Measurements from ENCODE around the gene PEAR1.
"Not testable (repeated sequence)": the region's sequence is repeated elsewhere in the genome, so short reads cannot be mapped to it uniquely, and the experiment has no call there.

PEAR1 gene

GRCh38 chr1:156911577-156912298 is 18.2 kb downstream of the PEAR1 start:
- peak; percentile 38 for DNase-seq
- in situ Hi-C loops (cut with MboI; ENCODE audit: low pct_unique_long_range_greater_than_20kb, low sequenced_read_pairs) = no loop called here

DNA sequence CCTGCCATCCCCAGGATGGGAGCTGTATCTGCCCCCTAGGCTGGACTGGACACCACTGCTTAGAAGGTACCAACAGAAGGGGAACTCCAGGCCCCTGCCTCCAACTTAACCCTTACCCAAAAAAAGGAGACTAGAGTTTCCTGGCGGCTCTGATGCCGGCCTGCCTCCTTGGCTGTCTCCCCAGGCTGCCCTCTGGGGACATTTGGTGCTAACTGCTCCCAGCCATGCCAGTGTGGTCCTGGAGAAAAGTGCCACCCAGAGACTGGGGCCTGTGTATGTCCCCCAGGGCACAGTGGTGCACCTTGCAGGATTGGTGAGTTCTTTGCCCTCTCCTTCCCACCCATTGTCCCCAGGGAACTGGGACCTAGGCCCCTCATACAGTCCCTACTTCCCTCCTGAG is 18.8 kb downstream of the PEAR1 start:
- in situ Hi-C loops (cut with MboI; ENCODE audit: low pct_unique_long_range_greater_than_20kb, low sequenced_read_pairs) = no loop called here
- DNase-seq = no peak

GRCh38 chr1:156912861-156913808 is 19.6 kb downstream of the PEAR1 start:
- peak; percentile 39 for DNase-seq
- in situ Hi-C loops (cut with MboI; ENCODE audit: low pct_unique_long_range_greater_than_20kb, low sequenced_read_pairs) = no loop called here

DNA sequence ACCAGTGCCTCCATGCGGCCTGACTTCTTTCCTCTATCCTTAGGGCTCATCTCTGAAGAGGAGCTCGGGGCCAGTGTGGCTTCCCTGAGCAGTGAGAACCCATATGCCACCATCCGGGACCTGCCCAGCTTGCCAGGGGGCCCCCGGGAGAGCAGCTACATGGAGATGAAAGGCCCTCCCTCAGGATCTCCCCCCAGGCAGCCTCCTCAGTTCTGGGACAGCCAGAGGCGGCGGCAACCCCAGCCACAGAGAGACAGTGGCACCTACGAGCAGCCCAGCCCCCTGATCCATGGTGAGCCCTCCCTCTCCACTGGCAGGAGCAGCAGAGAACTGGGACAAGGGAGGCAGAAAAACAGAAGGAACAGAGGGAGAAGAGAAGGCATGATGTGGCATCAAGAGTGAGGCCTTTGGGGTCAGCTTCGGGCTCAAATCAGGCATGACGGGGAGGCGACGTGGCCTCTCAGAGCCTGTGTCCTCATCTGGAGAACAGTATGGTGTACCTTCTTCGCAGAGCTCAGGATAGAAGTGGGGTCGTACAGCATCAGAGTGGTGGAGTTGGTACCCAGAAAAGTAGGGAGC is 20.4 kb downstream of the PEAR1 start:
- no peak for DNase-seq
- in situ Hi-C loops (cut with MboI; ENCODE audit: low pct_unique_long_range_greater_than_20kb, low sequenced_read_pairs) = no loop called here

GRCh38 chr1:156914440-156914856 is 20.9 kb downstream of the PEAR1 start:
- in situ Hi-C loops (cut with MboI; ENCODE audit: low pct_unique_long_range_greater_than_20kb, low sequenced_read_pairs) = no loop called here
- DNase-seq = no peak

DNA sequence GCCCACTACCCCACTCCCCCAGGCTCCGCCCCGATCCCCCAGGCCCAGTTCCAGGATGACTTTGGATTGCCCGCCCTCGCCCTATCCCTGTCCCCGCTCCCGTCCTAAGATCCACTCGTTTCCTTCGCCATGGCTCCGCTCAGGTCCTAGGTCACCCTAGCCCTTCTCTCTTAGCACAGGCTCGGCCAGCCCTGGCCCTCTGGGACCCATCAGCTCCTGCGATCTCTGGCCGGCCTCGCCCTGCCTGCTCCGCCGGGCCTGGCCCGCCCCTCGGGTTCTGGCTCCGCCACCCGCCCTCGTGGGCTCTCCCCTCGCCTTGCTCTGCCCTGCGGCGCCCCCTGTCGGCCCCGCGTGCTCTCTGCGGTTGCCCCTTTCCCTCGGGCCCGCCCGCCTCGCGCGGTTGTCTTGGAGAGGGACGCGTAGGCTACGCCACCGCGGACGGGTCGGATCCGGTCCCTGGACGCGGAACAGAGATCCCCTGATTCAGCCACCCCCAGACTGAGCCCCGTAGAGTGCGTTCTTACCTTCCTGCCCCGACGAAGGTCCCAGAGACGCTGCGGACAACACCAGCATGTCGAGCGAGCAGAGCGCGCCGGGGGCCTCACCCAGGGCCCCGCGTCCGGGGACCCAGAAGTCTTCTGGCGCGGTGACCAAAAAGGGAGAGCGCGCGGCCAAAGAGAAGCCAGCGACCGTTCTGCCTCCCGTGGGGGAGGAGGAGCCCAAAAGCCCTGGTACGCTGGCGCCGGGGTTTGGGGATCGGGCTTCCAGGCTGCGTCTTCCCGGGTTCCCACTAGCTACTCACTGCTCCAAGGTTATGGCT is 26.9 kb downstream of the PEAR1 start, which contains the start of gene LRRC71:
LRRC71 (plus strand) TSS at position 400 of the 820 bp plus-strand sequence; CDS start at position 572, 172 bp downstream.
- DNase-seq = peak; percentile 79
- in situ Hi-C loops (cut with MboI; ENCODE audit: low pct_unique_long_range_greater_than_20kb, low sequenced_read_pairs) = no loop called here

GRCh38 chr1:156921053-156921529 is 27.6 kb downstream of the PEAR1 start:
- in situ Hi-C loops (cut with MboI; ENCODE audit: low pct_unique_long_range_greater_than_20kb, low sequenced_read_pairs) = no loop called here
- DNase-seq = no peak

GRCh38 chr1:156922986-156923669 is 29.6 kb downstream of the PEAR1 start:
- in situ Hi-C loops (cut with MboI; ENCODE audit: low pct_unique_long_range_greater_than_20kb, low sequenced_read_pairs) = no loop called here
- no peak for DNase-seq

DNA sequence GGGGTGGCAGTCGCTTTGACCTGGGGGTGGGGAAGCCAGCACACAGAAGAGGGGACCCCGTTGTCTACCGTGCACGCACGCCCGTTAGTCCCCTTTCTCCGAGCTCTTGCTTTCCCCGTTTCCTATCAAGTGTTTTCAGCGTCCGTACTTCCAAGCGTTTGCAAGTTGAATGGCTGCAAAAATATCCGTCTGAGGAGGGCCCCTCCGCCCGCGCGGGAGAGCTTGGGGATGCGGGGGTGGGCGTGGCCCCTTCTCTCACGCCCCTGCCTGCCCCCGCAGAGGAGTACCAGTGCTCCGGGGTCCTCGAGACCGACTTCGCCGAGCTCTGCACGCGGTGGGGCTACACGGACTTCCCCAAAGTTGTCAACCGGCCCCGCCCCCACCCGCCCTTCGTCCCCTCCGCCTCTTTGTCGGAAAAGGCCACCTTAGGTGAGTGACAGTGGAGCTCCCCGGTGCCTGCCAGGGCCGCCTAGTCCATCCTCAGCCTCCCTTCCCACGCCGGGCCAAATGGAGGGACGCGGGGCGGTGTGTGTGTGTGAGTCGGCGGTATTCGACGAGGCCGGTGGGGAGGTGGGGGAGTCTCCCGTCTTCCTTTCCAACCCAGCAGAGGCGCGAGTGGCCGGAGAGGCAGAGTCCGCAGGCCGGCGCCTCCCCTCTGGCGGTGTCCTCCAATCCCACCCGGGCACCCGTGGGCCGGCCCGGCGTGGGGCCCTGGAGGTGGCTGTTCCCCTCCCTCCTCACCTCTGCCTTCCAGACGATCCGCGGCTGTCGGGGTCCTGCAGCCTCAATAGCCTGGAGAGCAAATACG is 30.4 kb downstream of the PEAR1 start:
- in situ Hi-C loops (cut with MboI; ENCODE audit: low pct_unique_long_range_greater_than_20kb, low sequenced_read_pairs) = no loop called here
- DNase-seq = peak; percentile 25

DNA sequence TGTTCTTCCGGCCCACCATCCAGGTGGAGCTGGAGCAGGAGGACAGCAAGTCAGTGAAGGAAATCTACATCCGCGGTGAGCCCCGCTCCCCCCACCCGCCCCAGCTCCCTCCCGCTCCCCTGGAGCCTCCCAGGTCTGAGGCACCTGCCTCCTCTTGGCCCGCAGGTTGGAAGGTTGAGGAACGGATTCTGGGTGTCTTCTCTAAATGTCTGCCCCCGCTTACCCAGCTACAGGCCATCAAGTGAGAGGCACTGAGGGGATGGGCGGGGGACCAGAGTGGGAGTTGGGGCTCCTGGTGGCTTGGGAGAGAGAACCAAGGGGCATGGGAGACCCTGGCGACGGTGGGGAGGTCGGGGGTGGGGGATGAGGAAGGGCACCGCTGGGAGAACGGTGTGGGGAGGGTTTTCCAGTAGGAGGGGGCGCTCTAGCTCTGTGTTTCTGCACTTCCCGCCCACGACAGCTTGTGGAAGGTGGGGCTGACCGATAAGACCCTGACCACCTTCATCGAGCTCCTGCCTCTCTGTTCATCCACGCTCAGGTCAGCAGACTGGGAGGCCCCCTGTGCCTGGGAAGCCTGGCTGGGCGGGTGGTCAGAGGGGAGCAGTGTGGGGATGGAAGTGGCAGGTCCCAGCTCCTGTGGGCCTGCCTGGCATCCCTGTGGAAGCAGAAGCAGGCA is 31.1 kb downstream of the PEAR1 start:
- DNase-seq = no peak
- in situ Hi-C loops (cut with MboI; ENCODE audit: low pct_unique_long_range_greater_than_20kb, low sequenced_read_pairs) = no loop called here

DNA sequence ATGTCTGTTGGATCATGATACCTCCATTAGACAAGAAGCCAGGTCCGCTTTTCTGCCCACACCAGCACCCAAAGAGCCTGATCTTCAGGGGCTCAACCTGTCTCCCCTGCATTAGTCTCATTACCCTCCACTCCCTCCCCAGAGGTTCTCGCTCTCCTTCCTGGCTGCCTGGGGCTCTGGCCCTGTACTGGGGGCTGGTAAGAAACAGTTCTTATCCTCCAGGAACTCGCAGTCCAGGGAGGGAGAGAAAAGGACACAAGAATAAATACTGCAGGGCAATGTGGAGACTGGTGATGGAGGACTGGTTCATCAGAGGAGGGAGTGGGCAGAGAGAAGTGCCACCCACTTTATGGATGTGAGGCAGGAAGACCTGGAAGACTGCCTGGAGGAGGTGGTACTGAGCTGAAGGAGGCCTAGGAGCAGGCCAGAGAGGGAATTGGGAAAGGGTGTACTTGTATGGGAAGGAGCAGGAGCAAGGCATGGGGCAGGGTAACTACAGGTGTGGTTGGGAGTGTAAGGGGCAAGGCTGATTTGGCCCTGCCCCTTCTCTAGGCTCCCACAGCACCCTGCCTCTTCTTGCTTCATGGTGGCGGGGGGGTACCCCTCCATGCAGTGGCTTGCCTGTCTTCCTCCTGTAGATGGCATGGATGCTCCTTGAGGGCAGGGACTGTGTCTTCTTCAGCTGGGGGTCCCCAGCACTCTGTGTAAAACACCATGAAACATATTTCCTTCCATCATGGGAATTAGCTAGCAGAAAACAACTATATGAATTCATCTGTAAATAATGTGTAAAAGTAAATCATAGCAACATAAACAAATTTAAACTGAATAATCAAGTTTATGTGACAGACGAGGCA is 31.9 kb downstream of the PEAR1 start:
- no peak for DNase-seq
- in situ Hi-C loops (cut with MboI; ENCODE audit: low pct_unique_long_range_greater_than_20kb, low sequenced_read_pairs) = no loop called here

GRCh38 chr1:156926175-156926574 is 32.7 kb downstream of the PEAR1 start:
- DNase-seq = peak; percentile 93
- in situ Hi-C loops (cut with MboI; ENCODE audit: low pct_unique_long_range_greater_than_20kb, low sequenced_read_pairs) = no loop called here

DNA sequence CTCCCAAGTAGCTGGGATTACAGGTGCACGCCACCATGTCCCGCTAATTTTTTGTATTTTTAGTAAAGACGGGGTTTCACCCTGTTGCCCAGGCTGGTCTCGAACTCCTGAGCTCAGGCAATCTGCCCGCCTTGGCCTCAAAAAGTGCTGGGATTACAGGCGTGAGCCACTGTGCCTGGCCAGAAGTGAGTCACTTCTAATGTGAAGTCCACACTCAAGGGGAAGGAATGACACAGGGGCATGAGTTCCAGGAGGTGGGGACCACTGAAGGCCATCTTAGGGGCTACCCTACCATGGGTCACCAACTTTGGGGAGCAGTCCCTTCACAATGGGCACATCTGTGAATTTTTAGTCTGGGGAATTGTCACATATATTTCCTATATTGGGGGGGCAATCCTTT is 33.2 kb downstream of the PEAR1 start:
- in situ Hi-C loops (cut with MboI; ENCODE audit: low pct_unique_long_range_greater_than_20kb, low sequenced_read_pairs); DNase-seq: not testable (repeated sequence)

GRCh38 chr1:156927215-156928042 is 33.9 kb downstream of the PEAR1 start:
- peak; percentile 77 for DNase-seq
- in situ Hi-C loops (cut with MboI; ENCODE audit: low pct_unique_long_range_greater_than_20kb, low sequenced_read_pairs) = no loop called here

DNA sequence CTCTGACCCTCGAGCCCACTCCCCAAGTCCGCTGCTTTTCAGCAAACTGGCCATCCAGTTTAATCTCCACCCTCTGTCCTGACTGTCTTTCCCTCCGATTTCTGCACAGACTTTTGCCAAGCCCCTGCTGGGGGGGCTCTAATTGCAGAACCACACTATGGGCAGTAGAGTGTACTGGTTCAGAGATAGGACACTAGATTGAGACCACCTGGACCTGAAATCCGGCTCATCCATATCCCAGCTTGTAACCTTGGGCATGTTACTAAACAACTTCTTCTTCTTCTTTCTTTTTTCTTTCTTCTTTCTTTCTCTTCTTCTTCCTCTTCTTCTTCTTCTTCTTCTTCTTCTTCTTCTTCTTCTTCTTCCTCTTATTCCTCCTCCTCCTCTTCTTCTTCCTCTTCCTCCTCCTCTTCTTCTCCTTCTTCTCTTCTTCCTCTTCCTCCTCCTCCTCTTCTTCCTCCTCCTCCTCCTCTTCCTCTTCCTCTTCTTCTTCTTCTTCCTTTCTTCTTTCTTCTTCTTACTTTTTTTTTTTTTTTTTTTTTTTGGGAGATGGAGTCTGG is 34.6 kb downstream of the PEAR1 start:
- in situ Hi-C loops (cut with MboI; ENCODE audit: low pct_unique_long_range_greater_than_20kb, low sequenced_read_pairs) = no loop called here

More for the DNA sequence above, 34.6 kb downstream of the PEAR1 start:
- no peak for DNase-seq

All from KBM-7 (cell line).